ENCODE measurements around the gene CACNG3.
"Not testable (repeated sequence)": the region's sequence is repeated elsewhere in the genome, so short reads cannot be mapped to it uniquely, and the experiment has no call there.

Gene CACNG3

GRCh38 chr16:24337013-24337412, 80.9 kb downstream of the CACNG3 start:
- no peak for DNase-seq

DNA sequence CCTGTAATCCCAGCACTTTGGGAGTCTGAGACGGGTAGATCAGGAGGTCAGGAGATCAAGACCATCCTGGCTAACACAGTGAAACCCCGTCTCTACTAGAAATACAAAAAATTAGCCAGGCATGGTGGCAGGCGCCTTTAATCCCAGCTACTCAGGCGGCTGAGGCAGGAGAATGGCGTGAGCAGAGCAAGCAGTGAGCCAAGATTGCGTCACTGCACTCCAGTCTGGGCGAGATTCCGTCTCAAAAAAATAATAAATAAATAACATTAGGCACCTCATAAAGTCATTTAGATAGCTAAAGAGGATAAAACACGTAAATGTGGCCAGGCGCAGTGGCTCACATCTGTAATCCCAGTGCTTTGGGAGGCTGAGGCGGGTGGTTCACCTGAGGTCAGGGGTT, 87.7 kb downstream of the CACNG3 start:
- not testable (repeated sequence) for DNase-seq

GRCh38 chr16:24344784-24345183, 88.6 kb downstream of the CACNG3 start:
- no peak for DNase-seq

DNA sequence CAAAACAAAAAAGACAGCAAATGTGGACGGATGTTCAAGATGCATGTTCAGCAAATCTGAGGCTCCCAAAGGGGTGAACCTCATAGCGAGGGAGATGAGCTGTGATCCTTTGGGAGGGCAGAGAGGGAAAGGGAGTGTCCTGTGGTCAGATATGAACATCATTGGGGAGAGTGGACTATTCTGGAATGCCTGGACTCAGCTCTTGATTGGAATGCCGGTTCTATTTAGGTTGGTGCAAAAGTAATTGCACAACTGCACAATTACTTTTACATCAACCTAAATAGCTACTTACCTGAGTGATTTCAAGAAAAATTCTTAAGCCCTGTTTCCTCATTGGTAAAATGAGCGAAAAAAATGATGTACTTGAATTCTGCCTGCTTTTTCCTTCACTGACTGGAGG, 89.6 kb downstream of the CACNG3 start:
- no peak for DNase-seq

GRCh38 chr16:24346734-24347133, 90.6 kb downstream of the CACNG3 start:
- DNase-seq, result no peak

- no peak for DNase-seq
Measured at GRCh38 chr16:24347556-24347955, 91.4 kb downstream of the CACNG3 start.

GRCh38 chr16:24348545-24349290, 92.6 kb downstream of the CACNG3 start:
- no peak for DNase-seq

- DNase-seq, result no peak
Measured at GRCh38 chr16:24349320-24349719, 93.2 kb downstream of the CACNG3 start.

GRCh38 chr16:24352746-24353145, 96.6 kb downstream of the CACNG3 start:
- DNase-seq, result no peak

GRCh38 chr16:24353622-24354021, 97.5 kb downstream of the CACNG3 start:
- no peak for DNase-seq

- no peak for DNase-seq
Measured at GRCh38 chr16:24357511-24357910, 101.4 kb downstream of the CACNG3 start.

- no peak for DNase-seq
Measured at GRCh38 chr16:24358117-24358516, 102.0 kb downstream of the CACNG3 start.

- no peak for DNase-seq
Measured at GRCh38 chr16:24359490-24359889, 103.4 kb downstream of the CACNG3 start.

DNA sequence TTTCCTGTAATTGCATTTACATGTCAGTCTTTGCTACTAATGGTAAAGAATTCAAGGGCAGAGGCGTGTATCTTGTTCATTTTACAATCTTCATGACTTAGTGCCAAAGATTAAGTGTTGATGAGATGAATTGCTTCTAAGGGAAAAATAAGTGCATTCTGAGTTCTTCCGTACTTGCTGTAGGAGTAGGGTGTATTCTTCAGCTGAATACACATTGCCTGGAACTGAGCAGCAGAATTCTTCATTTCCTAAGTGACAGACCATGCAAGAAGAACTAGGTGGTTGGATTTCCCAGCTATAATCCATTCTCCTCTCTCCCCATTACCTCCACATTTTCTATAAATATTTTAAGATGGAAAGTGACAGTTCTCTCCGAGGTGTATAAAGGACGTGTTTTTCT, 104.8 kb downstream of the CACNG3 start:
- DNase-seq, result no peak

DNA sequence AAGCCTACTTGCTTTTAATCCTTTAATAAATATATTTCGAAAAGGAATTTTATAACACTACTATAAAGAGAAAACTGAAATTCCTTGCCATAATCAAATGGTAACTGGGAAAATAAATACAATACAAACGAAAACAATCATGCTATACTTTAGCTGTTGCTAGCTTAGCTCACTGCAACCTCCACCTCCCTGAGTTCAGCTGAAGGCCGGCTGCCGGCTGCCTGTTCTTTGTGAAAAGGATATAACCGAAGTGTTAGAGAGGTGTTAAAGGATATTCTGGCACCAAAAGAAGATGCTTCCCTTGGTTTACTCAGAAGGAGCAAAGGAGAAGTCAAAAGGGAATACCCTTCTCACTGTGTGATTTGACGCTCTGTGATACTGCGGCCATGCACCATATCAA, 108.5 kb downstream of the CACNG3 start:
- no peak for DNase-seq

DNA sequence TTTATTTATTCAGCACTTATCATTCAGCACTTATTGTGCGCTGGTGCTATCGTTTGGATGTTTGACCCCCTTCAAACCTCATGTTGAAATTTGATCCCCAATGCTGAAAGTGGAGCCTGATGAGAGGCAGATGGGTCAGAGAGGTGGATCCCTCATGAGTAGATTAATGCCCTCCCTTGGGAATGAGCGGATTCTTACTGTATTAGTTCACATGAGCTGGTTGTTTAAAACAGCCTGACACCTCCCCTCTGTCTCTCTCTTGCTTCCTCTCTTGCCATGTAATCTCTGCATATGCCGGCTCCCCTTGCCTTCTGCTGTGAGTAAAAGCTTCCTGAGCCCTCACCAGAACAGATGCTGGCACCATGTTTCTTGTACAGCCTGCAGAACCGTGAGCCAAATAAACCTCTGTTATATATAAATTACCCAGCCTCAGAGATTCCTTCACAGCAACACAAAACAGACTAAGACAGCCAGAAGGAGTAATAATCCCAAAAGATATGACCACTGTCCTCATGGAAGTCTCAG, 111.1 kb downstream of the CACNG3 start:
- DNase-seq, result no peak

- DNase-seq, result no peak
Measured at GRCh38 chr16:24372824-24373223, 116.7 kb downstream of the CACNG3 start.

DNA sequence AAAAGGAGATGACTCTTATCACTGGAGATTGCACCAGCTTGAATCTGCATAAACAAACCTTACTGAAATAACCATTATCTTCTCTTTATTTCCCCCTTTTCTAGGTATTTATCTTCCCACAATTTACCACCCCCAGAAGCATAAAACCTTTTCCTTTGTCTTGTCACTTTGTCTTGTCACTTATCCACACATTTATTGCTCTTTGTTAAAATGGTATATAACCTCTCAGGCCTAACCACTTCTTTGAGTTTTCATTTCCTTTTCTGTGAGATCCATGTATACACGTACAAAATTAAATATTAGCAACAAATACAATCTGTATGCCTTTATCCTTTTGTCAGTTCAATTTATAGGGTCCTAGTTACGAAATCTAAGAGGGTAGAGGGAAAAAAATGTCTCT, 122.9 kb downstream of the CACNG3 start:
- DNase-seq, result no peak

GRCh38 chr16:24381470-24382118, 125.5 kb downstream of the CACNG3 start:
- no peak for DNase-seq

DNA sequence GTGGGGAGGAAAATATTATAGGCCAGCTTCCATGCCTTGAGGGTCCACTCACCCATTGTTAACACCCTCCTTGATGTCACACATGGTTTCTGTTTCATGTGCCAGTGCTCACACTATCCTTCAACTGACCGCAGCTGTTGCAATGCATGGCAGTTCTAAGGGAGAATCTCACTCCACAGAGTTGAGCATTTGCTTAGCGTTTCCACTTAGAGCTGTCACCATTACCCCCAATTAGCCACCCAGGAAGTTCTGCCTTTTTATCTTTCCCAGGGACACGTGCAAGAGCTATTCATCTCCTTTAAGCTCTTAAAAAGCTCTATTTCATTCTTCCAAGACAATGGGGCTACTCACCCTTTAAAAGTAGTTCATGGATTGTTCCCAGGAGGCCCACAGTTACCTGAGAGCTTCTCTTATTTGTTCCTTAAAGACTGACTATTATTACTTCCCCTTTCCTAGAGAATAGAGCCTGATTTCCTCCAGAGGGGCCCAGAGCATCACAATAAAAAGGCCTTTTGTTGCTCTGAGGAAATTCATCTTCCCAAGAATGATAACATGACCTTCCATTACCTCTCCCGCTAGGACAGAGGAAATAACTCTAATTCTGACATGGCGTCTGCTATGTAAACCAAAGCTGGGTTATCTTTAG, 126.8 kb downstream of the CACNG3 start:
- no peak for DNase-seq

DNA sequence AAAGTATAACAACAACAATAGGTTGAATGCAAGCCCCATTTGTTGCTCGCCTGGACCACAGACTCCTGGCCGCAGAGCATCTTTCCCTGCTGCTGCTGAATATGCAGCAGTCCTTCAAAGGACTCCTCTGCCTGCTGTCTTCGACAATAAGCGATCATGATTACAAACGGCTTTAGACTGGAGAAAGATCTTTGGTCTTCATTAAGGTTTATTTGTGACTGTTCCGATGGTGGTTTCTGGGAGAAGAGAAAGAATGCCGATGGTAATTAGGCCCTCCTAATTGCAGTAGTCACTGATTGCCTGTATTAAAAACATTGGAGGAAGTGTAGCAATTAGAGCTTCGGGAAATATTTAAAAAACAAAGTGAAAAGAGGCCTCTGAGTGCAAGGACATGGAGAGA, 138.2 kb downstream of the CACNG3 start:
- DNase-seq, result no peak

- no peak for DNase-seq
Measured at GRCh38 chr16:24396350-24397271, 140.5 kb downstream of the CACNG3 start.

GRCh38 chr16:24409045-24409444, 152.9 kb downstream of the CACNG3 start:
- no peak for DNase-seq
